HG02840 (cell line): ENCODE data around the gene DZANK1.
"Not testable (repeated sequence)": the region's sequence is repeated elsewhere in the genome, so short reads cannot be mapped to it uniquely, and the experiment has no call there.

Experiments used
- ATAC-seq: cut with Tn5 transposase; IDR thresholded peaks from one replicate; pipeline ENCODE4 v1.9.1; 2021; ENCODE audit warnings: mild to moderate bottlenecking, moderate library complexity, moderate number of reproducible peaks; ENCODE audit not compliant: unreplicated experiment, low FRiP score

Gene DZANK1

DNA sequence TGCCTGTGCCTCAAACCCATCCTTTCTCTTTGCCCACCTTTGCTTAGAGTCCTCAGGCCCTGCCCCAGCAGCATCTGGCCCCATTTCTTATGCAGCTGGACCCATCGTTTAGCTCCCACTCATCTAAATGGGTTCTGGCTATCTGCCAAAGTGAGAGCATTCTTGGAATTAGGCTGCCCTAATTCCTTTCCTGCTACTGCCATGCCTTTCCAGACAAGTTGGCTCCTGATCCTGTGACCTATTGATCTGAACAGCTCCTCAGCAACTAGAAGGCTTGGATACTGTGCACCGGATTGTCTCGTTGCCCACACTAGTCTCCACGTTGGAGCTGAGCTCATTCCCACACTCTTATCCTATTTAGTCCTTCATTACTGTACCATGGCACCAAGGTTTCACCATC, 22.9 kb downstream of the DZANK1 start:
- ATAC-seq = no peak

DNA sequence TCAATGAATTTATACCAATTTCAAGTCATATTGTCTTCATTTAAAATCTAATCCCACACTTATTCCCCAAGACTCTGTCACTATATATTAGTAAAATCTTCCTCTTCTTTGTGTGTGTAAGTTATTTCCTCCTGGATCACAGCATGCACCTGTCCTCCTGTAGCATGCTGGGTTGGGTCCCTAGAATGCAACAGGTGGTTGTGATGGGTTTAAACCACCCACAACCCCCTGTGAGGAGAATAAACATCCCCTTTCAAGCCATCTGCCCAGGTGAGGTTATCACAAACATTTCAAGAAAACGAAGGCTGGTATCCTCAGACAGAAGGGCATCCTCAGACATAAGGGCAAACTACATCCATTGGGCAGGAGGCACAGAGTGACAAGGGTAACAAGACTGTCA, 26.4 kb downstream of the DZANK1 start:
- ATAC-seq = no peak

DNA sequence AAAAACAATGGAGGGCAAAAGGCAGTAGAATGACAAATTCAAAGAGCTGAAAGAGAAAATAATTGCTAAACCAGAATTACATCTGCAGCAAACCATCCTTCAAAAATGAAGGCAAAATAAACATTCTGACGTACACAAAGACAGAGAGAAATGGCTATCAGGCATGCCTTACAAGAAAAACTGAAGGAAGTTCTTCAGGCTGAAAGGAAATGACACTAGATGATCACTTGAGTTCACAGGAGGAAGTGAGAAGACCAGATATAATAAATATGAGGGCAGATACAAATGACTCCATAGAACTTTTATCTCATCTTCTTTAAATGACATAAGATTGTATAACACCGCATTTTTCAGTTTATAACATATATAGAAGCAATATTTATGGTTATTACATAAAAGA, 30.0 kb downstream of the DZANK1 start:
- ATAC-seq = no peak

DNA sequence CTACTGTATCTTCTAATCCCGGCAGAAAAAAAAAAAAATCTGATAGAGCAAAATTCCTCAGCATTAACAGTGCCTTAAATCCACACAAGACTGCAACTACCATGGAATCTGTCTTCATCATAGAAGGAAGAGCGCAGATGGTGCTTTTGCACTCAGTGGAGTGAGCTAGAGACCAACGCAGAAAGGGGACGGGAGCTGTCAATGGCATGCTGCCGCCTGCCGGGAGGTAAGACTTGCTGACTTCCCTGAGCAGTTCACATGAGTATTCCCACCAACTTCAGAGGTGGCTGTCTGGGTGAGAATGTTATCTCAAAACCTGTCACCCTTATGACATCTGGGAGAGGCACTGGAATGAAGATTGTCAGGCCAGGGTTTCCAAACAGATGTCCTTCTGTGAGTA, 35.6 kb downstream of the DZANK1 start:
- ATAC-seq = no peak

DNA sequence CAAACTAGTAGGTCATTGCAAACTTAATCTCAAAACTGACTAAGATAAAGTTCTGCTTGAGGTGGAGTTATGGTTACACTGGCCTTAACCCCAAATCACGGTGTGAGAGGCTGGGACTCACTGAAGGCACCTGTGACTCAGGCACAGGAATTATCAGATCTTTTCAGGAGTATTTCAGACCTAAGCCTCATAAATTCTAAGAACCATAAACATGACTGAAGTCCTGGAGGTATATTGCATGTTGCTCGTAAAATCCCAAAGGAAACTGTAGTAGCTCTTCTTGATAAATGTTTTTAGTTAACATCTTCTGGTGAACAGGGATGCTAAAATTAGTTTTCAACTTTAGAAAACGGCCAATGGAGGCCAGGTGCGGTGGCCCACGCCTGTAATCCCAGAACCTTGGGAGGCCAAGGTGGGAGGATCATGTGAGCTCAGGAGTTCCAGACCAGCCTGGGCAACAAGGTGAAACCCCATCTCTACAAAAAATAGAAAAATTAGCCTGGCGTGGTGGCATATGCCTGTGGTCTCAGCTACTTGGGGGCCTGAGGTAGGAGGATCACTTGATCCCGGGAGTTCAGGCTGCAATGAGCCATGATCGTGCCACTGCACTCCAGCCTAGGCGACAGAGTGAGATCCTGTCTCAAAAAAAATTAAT, 36.5 kb downstream of the DZANK1 start:
- no peak for ATAC-seq

DNA sequence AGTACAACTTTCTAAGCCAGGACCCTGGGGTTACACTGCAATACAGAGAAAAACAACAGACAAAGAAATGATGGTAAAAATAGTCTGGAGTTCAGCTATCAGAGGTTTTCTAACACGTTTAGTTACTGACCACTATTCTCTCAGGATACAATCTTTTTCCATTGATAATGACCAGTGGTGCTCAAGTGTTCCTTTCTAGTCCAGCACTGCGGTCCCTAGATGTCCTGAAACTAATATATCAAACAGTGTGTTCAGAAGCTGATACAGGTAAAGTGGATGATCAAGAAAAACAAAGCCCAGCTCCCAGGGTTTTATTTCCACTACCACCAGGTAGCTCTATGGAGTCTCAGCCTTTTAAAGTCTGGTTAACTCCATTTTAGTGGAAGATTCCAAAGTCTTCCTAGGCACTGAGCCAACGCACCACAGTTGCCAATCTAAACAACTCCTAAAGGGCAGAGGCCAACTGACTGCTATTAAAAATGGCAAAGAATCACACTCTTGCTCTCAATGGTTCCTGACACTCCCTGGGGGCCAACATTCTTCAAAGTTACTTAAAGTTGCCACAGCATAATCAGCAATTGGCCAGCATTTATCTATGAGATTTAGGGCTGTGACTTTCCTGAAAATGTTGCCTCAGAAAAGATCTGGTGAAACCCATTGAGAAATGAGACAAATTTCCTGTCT, 38.2 kb downstream of the DZANK1 start:
- no peak for ATAC-seq

DNA sequence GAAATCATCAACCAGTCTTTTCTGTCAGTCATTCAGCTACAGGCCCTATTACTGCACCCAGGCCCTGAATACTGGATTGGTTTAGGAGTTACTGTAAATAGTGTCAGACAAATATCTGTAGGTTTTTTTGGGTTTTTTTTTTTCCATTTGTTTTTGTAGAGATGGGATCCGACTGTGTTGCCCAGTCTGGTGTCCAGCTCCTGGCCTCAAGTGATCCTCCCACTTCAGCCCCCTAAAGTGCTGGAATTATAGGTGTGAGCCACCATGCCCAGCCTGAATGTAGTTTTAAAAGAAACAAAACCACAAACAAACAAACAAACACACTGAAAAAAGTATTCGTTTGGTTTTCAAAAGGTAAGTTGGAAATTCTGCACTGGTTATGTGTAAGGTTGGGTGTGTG, 39.6 kb downstream of the DZANK1 start:
- no peak for ATAC-seq

DNA sequence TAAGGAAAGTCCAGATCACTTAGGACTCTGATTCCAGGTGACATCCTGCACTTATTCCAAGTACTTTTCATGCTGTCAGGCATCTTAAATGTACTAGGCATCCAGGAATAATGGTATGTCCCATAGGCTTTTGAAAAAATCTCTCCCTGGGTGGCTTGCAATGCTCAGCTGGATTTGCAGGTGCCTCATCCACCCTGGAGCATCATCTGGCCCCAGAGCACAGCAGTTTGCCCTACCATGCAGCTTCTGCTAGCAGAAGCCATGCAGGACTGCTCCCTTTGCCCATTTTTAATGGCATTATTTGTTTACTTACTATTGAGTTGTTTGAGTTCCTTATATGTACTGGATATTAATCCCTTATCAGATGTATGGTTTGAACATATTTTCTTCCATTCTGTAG, 45.2 kb downstream of the DZANK1 start:
- ATAC-seq = no peak

DNA sequence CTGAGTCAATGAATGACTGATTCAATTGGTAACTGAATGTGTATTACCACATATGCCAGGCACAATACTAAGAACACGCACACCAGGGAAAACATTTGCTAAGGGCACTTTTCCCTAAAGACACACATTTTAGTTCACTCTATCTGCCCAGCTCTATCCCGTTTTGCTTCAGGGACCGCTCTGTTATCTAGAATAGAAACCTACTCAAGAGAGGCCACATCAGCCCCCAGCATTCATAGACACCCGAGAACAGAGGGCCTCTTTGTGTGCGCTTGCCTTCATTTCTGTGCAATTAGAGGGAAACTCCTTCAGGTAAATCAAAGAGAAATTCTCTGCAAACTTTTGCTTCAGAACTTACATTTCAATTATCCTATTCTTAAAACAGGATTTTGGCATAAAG, 50.3 kb downstream of the DZANK1 start:
- ATAC-seq = no peak

DNA sequence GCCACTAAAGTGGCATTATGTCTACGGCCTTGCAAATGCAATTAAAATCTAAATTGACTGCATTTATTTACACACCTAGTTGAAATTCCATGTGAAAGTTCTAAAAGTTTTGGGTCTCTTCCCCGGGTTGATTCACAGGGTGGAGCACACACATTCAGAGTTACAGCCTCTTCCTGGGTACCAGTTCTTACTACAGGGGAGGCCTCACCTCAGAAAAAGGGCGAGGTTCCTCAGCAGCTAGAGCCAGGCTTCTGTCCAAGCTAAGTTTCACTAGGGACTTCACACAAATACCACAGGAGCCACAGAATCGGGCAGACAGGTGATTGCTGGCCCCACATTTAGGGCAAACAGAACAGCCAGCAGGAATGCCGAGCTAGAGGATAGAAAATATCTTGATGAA, 52.7 kb downstream of the DZANK1 start:
- no peak for ATAC-seq

DNA sequence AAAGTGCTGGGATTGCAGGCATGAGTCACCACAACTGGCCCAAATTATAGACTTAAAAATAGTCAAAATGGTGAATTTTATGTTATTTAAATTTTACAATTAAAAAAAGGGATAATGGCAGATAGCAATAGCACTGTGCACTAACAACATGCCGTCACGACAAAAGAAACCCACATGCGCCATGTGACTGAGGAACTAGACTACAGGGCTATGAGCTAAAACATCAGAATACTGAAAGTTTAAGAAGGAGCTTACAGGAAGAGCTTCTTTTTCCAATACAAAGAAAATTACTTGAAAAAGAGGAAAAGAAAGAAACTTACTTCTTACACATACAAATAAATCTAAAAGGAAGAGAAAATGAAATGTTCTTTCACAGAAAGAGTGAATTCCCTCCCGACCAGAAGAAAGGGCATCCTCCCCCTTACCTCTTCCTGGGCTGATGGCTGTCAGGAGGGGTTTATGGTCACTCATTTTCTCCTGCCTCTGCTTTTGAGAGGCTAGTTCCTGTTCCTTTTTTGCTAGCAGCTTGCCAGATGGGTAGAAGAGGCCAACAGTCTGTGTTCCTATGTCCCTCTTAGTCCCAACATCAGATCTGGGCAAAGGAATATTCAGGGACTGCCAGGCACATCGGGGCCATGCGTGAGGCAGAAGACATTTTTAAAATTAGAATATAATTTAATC, 54.5 kb downstream of the DZANK1 start:
- no peak for ATAC-seq

DNA sequence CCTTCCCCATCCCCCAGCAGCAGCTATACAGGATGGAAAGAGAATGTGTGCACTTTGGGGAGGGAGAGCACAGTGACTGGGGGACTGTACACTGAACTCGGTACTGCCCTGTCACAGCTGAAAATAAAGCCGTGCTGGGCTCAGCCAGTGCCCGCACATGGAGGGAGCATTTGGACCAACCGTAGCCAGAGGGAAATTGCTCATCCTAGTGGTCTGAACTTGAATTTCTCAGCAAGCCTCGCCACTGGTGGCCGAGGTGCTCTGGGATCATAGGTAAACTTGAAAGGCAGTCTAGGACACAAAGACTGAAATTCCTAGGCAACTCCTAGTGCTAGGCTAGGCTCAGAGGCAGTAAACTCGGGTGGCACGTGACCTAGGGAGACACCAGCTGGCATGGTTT, 61.0 kb downstream of the DZANK1 start:
- no peak for ATAC-seq

DNA sequence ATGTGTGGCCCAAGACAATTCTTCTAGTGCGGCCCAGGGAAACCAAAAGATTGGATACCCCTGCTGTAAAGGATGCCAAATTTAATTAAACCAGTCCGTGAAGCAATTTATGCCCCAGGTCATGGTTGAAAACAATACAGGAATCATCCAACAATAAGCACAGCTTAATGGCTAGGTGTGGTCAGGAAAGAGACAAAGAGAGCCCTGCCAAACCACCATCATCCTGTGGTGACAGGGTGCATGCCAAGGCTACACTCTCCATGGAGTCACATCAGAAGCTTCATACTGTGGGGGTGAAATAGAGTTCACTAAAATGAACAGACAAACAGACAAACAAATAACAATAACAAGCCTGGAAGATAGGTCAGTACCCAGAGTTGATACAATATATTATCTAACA, 62.7 kb downstream of the DZANK1 start:
- no peak for ATAC-seq

DNA sequence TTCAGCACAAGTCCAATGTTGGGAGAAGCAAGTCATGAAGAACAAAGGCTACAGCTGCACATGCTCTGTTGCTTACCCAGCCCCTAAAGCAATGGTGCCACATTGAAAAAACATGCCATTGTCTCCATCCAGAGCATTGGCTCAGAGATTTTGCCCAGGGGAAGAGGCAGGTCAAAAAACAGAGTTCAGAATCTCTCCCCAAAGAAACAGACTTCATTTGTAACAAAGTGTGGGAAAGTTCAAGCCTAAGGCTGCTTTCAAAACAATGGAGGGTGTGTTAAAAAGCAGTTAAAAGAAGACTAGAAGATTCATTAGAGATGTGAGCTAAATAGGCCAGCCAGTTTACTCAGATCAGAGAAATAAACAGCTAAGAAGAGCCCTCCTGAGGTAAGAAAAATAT, 63.6 kb downstream of the DZANK1 start:
- no peak for ATAC-seq

DNA sequence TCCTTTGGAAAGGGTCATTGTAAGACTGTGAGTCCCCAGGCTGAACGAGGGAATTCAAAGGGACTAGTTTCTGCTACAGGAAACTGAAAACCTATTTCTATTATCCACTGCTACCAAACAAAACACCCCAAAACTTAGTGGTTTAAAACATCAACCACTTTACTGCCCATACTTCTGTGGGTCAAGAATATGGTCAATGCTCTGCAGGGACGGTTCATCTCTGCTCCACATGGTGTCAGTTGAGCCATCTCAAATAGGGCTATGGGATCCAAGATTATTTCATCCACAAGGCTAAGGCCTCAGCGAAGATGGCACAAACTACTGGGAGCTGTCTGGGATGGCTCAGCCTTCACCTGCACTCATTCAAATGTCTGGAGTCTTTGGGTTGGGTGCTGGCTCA, 65.5 kb downstream of the DZANK1 start:
- no peak for ATAC-seq

DNA sequence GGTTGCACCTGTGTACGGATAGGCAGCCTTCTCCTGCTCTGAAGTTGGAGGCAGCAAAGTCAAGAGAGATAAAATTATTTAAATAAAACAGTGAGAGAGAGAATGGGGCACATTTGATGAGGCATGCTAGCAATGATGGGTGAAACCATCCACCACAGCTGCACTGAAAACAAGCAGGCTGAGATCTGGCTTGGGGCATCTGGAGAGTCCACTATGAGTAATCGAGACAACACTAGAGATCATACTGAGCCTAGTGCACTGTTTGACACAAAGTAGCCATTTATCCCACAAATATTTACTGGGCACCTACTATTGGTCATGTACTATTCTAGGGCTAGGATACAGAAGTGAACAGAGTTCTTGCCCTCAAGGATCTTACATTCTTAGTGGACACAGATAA, 66.4 kb downstream of the DZANK1 start:
- ATAC-seq = no peak

DNA sequence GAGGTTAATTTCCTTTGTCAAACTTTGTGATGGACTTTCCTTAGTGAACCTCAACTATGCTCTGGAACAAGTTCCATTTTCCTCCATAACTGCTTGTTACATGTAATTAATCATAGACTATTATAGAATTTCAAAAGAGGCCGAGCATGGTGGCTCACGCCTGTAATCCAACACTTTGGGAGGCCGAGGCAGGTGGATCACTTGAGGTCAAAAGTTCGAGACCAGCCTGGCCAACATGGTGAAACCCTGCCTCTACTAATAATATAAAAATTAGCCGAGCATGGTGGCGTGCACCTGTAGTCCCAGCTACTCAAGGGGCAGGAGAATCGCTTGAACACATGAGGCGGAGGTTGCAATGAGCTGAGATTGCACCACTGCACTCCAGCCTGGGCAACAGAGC, 68.1 kb downstream of the DZANK1 start:
- ATAC-seq = not testable (repeated sequence)

DNA sequence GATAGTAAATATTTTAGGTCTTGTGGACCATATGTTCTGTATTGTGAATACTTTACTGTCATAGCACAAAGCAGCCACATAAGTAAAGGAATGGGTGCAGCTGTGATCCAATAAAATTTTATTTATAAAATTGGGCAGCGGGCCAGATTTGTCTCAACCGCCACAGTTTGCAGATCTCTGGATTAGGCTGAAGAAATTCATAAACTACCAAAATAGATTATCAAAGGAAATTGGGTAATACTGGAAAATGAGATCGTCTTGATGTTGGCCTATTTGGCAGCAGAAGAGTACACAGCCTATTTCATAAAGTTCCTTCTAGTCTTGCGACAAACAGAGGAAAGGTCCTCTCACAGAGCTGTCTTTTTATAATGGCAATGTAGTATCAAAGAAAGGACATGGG, 69.8 kb downstream of the DZANK1 start:
- ATAC-seq = no peak

DNA sequence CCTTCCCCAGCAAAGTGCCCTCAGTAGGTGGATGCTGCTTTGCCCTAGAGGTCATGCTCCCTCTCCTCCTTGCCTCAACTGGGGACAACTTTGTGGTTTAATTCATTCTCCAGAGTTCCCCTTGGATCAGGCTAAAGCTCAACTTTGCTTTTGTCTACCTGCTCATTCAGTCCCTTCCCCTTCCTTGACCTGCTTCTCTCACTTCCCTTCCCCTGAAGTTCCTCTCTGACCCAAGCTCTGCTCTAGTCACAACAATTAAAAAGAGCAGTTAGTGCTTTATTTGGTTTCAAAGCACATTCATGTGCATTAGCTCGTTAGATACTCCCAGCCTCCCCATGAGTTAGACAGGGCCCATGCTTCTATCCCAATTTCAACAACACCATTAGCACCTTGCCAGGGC, 71.3 kb downstream of the DZANK1 start:
- ATAC-seq = no peak

DNA sequence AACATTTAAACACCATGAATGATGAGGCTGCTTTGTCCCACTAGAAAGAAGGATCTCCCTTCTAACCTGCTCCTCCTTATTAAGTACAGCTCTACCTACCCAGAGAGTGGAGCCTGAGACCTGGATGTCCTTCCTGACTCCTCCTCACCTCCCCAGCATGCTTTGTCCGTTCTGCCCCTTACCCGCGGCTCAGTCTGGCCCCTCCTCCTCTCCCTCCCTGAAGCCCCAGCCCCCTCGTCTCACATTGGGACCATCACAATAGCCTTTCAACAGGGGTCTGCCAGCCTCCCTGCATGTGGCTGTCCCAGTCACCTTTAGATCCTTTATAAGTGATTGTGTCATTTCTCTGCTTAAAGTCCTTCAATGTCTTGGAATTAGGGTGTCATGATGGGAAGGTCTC, 72.5 kb downstream of the DZANK1 start:
- ATAC-seq = no peak

DNA sequence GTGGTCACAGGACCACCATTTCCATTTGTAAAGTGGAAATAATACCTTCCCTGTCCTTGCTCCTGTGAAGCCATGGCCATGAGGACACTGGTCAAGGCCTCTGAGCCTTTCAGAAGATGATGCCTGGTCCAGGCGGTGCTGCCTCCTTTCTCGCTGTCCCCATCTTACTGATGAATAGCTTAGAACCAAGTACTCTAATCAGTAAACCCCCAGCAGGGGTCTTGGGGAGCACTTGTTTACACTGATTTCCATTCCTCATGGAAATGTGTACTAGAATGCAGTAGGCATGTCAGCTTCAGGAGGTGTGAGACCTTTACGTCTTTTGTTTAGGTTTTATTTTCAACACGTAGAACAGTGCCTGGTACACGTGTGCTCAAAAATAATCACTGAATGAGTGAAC, 75.1 kb downstream of the DZANK1 start:
- ATAC-seq = no peak

DNA sequence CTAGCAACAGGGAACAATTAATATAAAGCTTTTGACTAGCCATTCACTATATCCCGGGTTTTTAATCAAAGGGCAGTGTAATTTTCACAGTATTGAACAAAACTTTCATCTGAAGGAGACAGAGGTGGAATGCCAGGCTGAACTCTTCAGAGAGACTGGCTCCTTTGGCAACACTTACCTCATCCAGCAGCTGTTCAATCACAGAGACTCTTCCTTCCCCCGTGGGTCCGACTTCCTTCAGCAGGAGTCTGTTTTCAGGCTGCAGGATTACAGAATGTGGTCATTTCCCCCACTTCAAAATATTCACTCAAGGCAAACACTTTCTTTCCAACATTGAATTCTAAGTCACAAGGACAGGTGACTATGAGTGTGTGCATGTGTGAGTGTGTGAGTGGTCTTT, 76.6 kb downstream of the DZANK1 start:
- ATAC-seq = no peak
